K562 (cell line): ENCODE results near the gene HCST. TPM values are rescaled to one million over a fixed set of nuclear protein-coding genes. Genes with fewer than 3 reads are reported as not detected.
A peak's percentile ranks its signal among the peaks of the same experiment; 100 is the strongest.

Experiments
- ATAC-seq: fragments of 200-7000 bp; cut with Tn5 transposase; 3 replicates; pipeline ENCODE4 v1.9.1; 2020; ENCODE audit warnings: moderate library complexity
- BruUV-seq: library from RNA; stranded (reverse); fragments of 400-500 nt; replicated peaks from 2 replicates; lab custom pipeline; 2021; lab: Mats Ljungman, UMichigan
- CTCF ChIA-PET: fragments of 300-600 bp; formaldehyde crosslinking; extraction: SDS; loops from one replicate; lab custom pipeline; 2021; ENCODE audit warnings: low intra/inter-chr PET ratio; lab: Yijun Ruan, JAX
- POLR2A ChIA-PET: fragments of 300-600, 350-650 bp; sonication (Branson Sonifier 250); formaldehyde crosslinking; extraction: SDS; loops from one replicate; lab custom pipeline; 2021; ENCODE audit warnings: antibody characterized with exemption, inconsistent platforms; lab: Yijun Ruan, JAX
- DNase-seq, 4 experiments: peaks; one replicate each; pipeline versions ENCODE4 v3.0.0 to v3.0.0-alpha.2; 2011 to 2018; ENCODE audit warnings: low spot score in 3 of 4, mixed read lengths in 3 of 4; ENCODE audit errors: extremely low read depth in 1 of 4
- FAIRE-seq: peaks from 2 replicates; lab custom pipeline; 2011; peaks lifted over from hg19 to GRCh38; lab: Jason Lieb, UNC
- H2AFZ ChIP-seq: 2 replicates; pipeline ENCODE4 v1.6.0; 2011; ENCODE audit warnings: low read depth, low read length, control low read depth, inconsistent platforms
- H3K27ac ChIP-seq: fragments of 200-600 bp; 3 replicates; pipeline ENCODE4 v1.8.0; 2011; ENCODE audit warnings: low read depth, mild to moderate bottlenecking, control low read depth, inconsistent platforms, low read length, moderate library complexity, mixed read lengths; ENCODE audit errors: extremely low read depth
- H3K27me3 ChIP-seq, 2 experiments: fragments of 300-600 bp in 1 of 2; 2 replicates in 1 of 2; 3 replicates in 1 of 2; pipeline versions ENCODE4 v1.6.0 to v1.8.0; 2011; ENCODE audit warnings: inconsistent platforms in 2 of 2, low read length in 2 of 2, mild to moderate bottlenecking in 1 of 2, mixed read lengths in 1 of 2, moderate library complexity in 1 of 2; ENCODE audit not compliant: control insufficient read depth in 2 of 2, insufficient read depth in 2 of 2
- H3K36me3 ChIP-seq: fragments of 300-600 bp; 3 replicates; pipeline ENCODE4 v1.8.0; 2011; ENCODE audit warnings: mild to moderate bottlenecking, low read length, inconsistent platforms; ENCODE audit not compliant: control insufficient read depth, insufficient read depth
- H3K4me1 ChIP-seq, 2 experiments: fragments of 200-600 bp in 1 of 2; replicated peaks in 1 of 2; 2 replicates in 1 of 2; 3 replicates in 1 of 2; pipeline versions ENCODE4 v1.5.1 to v1.8.0; 2011; ENCODE audit warnings: inconsistent platforms in 2 of 2, low read length in 2 of 2, mild to moderate bottlenecking in 1 of 2, mixed read lengths in 1 of 2, moderate library complexity in 1 of 2; ENCODE audit not compliant: control insufficient read depth in 2 of 2, insufficient read depth in 2 of 2
- H3K4me2 ChIP-seq: 2 replicates; pipeline ENCODE4 v1.6.1; 2011; ENCODE audit warnings: low read length, control low read depth, inconsistent platforms, mixed read lengths; ENCODE audit not compliant: insufficient read depth
- H3K4me3 ChIP-seq: fragments of 200-600 bp; sonication (generic), shearing (Covaris generic); 2 replicates; pipeline ENCODE4 v1.5.1; 2016; ENCODE audit warnings: control low read depth, inconsistent platforms
- H3K79me2 ChIP-seq: fragments of 200-600 bp; 3 replicates; pipeline ENCODE4 v1.8.0; 2011; ENCODE audit warnings: low read length, inconsistent platforms; ENCODE audit not compliant: control insufficient read depth, insufficient read depth
- H3K9ac ChIP-seq, 2 experiments: 2 replicates each; pipeline versions ENCODE4 v1.6.0 to v1.6.1; 2011; ENCODE audit warnings: low read depth in 2 of 2, low read length in 2 of 2, control low read depth in 1 of 2, inconsistent platforms in 1 of 2, mild to moderate bottlenecking in 1 of 2, mixed read lengths in 1 of 2; ENCODE audit not compliant: insufficient read depth in 1 of 2
- H3K9me1 ChIP-seq: one replicate; pipeline ENCODE4 v1.6.0; 2011; ENCODE audit warnings: inconsistent platforms, mild to moderate bottlenecking, low read length, moderate library complexity; ENCODE audit not compliant: control insufficient read depth, insufficient read depth
- H3K9me3 ChIP-seq: replicated peaks from 2 replicates; pipeline ENCODE4 v1.5.1; 2011; ENCODE audit warnings: low read depth, low read length, inconsistent platforms; ENCODE audit not compliant: control insufficient read depth, insufficient read depth
- H4K20me1 ChIP-seq: replicated peaks from 2 replicates; pipeline ENCODE4 v1.6.1; 2011; ENCODE audit warnings: low read length, inconsistent platforms, mixed read lengths; ENCODE audit not compliant: control insufficient read depth, insufficient read depth
- E2F8 ChIP-seq: fragments of 450-650 bp; IDR thresholded peaks from 2 replicates; pipeline ENCODE4 v1.7.1; 2018; ENCODE audit warnings: mild to moderate bottlenecking, low read depth; ENCODE audit not compliant: partially characterized antibody
- MAFG ChIP-seq: fragments of 450-650 bp; conservative IDR thresholded peaks from 2 replicates; pipeline ENCODE4 v1.6.1; 2016; ENCODE audit warnings: missing genetic modification characterization, missing compliant biosample characterization
- POLR2AphosphoS5 ChIP-seq: IDR thresholded peaks from 2 replicates; pipeline ENCODE4 v1.6.1; 2011; ENCODE audit warnings: mild to moderate bottlenecking, low read depth, low read length, moderate library complexity; ENCODE audit not compliant: control insufficient read depth, insufficient read depth
- RBFOX2 ChIP-seq: fragments of 200-400 bp; formaldehyde crosslinking; IDR thresholded peaks from 2 replicates; pipeline ENCODE4 v1.6.1; 2017; ENCODE audit warnings: low read depth, mild to moderate bottlenecking, low read length, moderate library complexity
- WGBS: fragments of 100-300 bp; shearing (Covaris generic); methylation state at CpG from one replicate; pipeline ENCODE4 v1.1.6; 2016; ENCODE audit warnings: low coverage, mixed read lengths; ENCODE audit not compliant: insufficient coverage; ENCODE audit errors: missing lambda C conversion rate; 5-methylcytosine and 5-hydroxymethylcytosine counted together
- in situ Hi-C: fragments of 300-500 bp; cut with MboI; formaldehyde crosslinking; loops from 4 replicates; pipeline ENCODE4 v1.15.0; 2018; ENCODE audit warnings: inconsistent platforms, mixed read lengths
- intact Hi-C: fragments of 100-400 bp; cut with micrococcal nuclease; formaldehyde crosslinking; loops from 2 replicates; pipeline ENCODE4 v1.14.2; 2022
- polyA plus RNA-seq, 8 experiments: library from polyadenylated mRNA; depleted of rRNA in 4 of 8; stranded (reverse) in 5 of 8; unstranded in 3 of 8; fragments of >200 nt; fragmentation: Nextera tagmentation in 2 of 8; fragmentation: Illumina TruSeq in 1 of 8; extraction: Ambion mirVana in 2 of 8; extraction: Trizol in 1 of 8; gene quantifications; 2 replicates each; pipeline versions ENCODE4 v1.2.1 to v1.2.3, GENCODE V29; 2011 to 2014; ENCODE audit warnings: inconsistent platforms in 1 of 8, missing spikeins in 1 of 8
- total RNA-seq, 7 experiments: library from RNA; depleted of rRNA in 6 of 7; stranded (reverse); fragments of >200 nt in 6 of 7; fragmentation: Illumina TruSeq in 2 of 7; extraction: Trizol in 2 of 7; gene quantifications; 2 replicates each; pipeline versions ENCODE4 v1.2.1 to v1.2.3, GENCODE V29; 2011 to 2021; ENCODE audit warnings: low replicate concordance in 1 of 7

HCST gene
- total and polyA plus RNA-seq, 9 of the 15 experiments (the other 6 are each of a cell fraction or from before 2014, with no cell fraction given), result 0.29 to 1.9 (median 0.95) TPM; not detected in 2

GRCh38 chr19:35896643-35897040 lies 5.7 kb upstream of the HCST start:
- TF ChIP-seq MAFG (tag), result no peak
- no peak for TF ChIP-seq POLR2AphosphoS5
- peak; percentile 26; the same call in 1 of the 2 replicates for TF ChIP-seq RBFOX2
- TF ChIP-seq E2F8, result no peak
- no peak overlapping the region for H2AFZ ChIP-seq
- 96% methylated on average over 13 of the region's 13 CpGs for WGBS
- peaks cover 0 to 29% of the 10 kb centered on the region in 2 experiments; a peak in 2 of 5 replicates for H3K4me1 ChIP-seq
- in situ Hi-C loops, result no loop called here
- H3K9ac ChIP-seq, result no peak overlapping the region
- H3K9me1 ChIP-seq, result no peaks in the 10 kb centered on the region
- H3K4me3 ChIP-seq, result no peak overlapping the region
- ATAC-seq (no peak), FAIRE-seq (no peak), DNase-seq (no peak)
- ChIA-PET CTCF (no interaction called here), POLR2A (no interaction called here)
- H3K4me2 ChIP-seq, result no peak overlapping the region
- H3K27me3 ChIP-seq, result no peaks in the 10 kb centered on the region
- no peaks in the 10 kb centered on the region for H4K20me1 ChIP-seq
- H3K79me2 ChIP-seq, result peaks cover 19% of the 10 kb centered on the region; the same call in 2 of the 3 replicates
- intact Hi-C loops, result no loop called here
- no peak overlapping the region for H3K27ac ChIP-seq
- no peaks in the 10 kb centered on the region for H3K9me3 ChIP-seq
- H3K36me3 ChIP-seq, result peaks cover 39% of the 10 kb centered on the region; the same call in 2 of the 3 replicates
- BruUV-seq, result no TSS peak
